Stimulated activated CD4-positive, alpha-beta T cell treated with anti-CD3 and anti-CD28 coated beads, Interleukin-15, amount 100 ng/mL, for 1 hour (primary cell): ENCODE results near the gene TMEM229B.
A peak's percentile ranks its signal among the peaks of the same experiment; 100 is the strongest.
"Not testable (repeated sequence)": the region's sequence is repeated elsewhere in the genome, so short reads cannot be mapped to it uniquely, and the experiment has no call there.

Experiments
- DNase-seq, 2 donors: peaks; one replicate each; pipeline ENCODE4 v3.0.0-alpha.2; 2020; ENCODE audit warnings: low read depth in 1 of 2, low spot score in 1 of 2

TMEM229B gene

DNA sequence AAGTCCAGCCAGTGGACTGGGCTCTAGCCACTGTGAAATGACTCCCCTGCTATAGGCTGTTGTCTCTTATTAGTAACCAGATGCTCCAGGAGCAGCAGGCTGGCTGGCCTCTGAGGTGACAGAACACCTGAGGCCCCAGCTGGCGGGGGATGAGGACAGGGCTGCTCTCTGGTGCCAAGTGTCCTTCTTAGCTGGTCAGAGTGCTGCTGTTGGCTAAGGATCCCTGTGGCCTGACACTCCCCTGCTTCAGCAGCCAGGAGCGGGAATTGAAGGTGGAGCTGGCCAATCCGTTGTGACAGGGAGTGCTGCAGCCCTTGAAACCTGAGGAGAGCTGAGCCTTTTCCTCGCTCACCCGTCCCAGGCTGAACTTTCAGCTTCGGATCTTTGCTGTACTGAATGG, 30.7 kb downstream of the TMEM229B start:
- DNase-seq, result no peak

GRCh38 chr14:67456732-67457131, 31.8 kb downstream of the TMEM229B start:
- no peak for DNase-seq

DNA sequence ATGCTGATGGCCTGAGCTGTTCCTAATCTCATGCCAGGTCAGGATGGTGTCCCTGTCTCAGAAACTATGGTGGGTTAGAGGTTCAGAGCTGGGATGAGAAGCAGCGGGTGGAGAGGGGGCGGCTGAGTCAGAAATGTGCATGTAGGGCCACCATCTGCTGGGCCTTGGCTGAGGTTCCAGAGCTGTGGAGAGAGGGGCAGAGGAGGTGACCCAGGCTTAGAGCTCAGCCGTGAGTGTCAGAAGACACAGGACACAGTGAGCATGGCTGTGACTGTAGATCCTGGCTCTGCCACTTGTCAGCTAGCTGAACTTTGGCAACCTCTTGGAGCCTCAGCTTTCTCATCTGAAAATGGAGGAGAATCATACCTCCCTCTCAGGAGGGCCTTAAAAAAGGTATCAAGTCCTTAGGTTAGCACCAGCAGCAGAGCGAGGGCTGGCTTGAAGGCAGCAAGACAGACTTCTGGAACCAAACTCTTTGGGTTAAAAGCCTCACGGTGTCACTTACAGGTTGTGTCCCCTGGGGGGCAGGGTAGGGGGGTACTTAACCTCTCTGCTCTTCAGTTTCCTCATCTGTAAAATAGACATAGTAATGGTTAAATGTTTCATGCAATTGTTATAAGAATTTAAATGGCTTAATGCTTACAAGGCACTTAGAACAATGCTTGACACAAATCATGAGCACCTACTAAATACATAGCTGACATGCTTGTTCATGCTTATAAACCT, 34.8 kb downstream of the TMEM229B start:
- no peak for DNase-seq

DNA sequence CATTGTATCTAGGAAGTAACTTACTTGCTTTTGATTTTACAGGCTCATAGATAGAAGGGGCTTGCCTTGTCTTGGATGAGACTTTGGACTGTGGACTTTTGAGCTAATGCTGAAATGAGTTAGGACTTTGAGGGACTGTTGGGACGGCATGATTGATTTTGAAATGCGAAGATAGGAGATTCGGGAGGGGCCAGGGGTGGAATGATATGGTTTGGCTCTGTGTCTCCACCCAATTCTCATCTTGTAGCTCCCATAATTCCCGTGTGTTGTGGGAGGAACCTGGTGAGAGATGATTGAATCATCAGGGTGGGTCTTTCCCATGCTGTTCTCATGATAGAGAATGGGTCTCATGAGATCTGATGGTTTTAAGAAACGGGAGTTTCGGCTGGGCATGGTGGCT, 36.9 kb downstream of the TMEM229B start:
- not testable (repeated sequence) for DNase-seq

GRCh38 chr14:67449096-67449495, 39.4 kb downstream of the TMEM229B start:
- no peak for DNase-seq

DNA sequence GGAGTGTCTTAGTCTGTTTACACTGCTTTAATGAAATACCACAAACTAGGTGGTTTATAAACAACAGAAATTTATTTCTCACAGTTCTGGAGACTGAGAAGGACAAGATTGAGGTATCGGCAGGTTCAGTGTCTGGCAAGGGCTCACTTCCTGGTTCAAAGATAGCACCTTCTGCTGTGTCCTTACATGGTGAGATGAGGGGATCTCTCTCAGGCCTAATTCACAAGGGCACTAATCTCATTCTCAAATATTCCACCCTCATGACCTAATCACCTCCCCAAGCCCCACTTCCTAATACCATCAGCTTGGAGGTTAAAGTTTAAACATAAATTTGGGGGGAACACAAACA, 41.5 kb downstream of the TMEM229B start:
- DNase-seq, result no peak

DNA sequence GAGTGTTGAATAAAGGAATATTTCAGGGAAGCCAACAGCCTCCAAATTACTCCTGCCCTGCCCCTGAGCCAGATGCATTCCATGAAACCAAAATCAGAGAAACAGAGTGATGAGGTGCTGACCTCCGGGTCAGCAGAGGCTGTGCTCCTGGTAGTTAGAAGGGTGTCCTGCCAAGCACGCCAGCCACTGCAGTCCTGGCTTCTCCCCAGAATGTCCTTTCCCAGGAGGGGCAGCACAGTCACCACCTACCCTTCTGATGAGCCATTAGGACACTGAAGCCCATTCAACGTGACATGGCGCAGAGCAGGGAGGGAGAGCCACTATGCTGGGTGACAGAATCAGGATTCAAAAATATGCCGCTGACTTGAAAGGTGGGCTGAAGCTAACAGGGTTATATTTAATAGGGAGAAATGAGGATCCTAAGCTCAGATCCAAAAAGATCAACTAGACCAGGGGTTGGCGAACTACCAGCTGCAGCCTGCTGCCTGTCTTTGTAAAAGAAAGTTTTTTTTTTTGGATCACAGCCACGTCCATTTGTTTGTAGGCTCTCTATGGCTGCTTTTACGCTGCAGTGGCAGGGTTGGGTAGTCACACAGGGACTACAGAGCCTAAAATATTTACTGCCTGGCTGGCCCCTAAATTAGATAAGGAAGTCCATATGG, 42.0 kb downstream of the TMEM229B start:
- no peak for DNase-seq

DNA sequence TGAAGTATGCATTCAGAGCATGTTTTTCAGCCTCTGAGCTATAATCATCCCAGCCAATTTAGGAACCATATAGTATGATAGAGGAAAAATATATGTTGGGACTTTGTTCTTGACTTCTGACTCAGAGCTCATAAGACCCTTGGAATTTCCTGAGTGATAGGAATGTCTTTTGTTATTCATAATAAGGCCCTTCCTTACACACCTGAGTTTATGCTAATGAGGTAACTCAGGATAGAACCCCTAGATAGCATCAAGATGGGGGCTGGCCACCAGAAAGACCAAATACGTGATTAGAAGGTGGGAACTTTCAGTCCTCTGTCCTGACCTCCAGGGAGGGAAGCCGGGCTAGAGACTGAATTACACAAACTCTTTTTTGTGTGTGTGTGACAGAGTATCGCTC, 44.1 kb downstream of the TMEM229B start:
- no peak for DNase-seq

- no peak for DNase-seq
Observed at GRCh38 chr14:67442139-67442906, 46.2 kb downstream of the TMEM229B start.

DNA sequence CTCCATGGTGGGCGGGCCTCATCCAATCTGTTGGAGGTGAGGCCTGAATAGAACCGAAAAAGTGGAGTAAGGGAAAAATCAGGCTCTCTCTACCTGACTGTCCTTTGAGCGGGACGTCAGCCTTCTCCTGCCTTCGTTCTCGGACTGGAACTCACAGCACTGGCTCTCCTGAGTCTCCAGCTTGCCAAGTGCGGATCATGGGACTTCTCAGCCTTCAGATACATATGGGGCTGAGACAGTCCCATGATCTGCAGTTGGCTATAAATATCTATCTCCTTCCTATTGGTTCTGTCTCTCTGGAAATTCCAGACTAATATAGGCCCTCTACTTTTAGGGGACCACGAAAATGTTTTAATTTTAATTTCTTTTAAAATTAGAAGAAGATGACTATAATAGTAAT, 46.8 kb downstream of the TMEM229B start:
- no peak for DNase-seq

DNA sequence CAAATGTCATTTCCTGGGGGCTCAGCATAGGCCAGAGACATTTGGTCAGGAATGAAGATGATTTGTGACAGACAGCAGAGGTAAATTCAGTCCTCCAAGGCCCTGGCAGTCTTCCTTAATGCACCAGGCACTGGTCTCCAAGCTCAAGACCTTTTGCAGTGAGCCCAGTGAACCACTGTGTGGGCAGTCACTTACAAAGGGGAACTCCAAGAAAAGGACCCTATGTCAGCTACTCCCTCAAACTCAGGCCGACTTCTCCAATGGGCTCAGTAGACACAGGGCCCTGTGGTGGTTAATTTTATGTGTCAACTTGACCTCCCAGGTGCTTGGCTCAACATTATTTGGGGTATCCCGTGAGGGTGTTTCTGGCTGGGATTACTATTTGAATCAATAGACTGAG, 47.3 kb downstream of the TMEM229B start:
- no peak for DNase-seq

GRCh38 chr14:67440513-67440912, 48.0 kb downstream of the TMEM229B start:
- DNase-seq, result no peak

DNA sequence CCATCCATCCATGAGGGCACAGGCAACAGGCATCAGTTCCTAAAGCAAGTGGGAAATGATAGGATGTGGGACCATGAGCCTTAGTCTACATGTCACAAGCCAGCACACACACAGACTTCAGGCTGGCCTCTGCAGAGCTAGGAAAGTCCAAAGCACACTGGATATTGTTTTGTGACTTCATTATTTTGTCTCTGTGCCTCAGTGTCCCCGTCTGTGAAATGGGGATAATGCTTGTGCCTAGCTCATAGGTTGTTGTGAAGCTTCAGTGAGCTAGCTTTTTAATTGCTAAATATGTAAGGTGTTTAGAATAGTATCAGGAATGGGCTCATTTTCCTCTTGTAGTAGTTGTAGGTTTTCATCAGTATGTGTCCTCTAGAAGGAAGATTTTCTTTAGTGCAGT, 49.6 kb downstream of the TMEM229B start:
- no peak for DNase-seq

- DNase-seq, result no peak
Observed at GRCh38 chr14:67436006-67436866, 52.3 kb downstream of the TMEM229B start.

DNA sequence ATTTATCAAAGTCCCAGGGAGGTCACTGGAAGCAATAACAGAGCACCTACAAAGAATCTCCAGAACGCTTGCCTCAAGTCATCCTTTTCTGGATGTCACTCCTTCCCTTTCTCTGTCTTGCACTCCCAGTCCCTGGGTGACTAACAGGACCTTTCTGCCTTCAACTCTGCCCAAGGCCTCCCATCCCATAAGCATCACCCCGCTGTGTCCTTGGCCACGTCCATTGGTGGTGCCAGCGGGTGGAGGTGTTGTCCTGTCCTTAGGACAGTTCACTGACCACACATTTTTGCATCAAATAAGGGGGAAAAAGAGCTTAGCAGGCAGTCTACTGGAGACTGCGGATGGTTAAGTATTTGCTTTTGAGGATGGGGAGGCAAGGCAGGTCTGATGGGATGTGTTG, 52.9 kb downstream of the TMEM229B start:
- DNase-seq, result no peak

- DNase-seq, result no peak
Observed at GRCh38 chr14:67432050-67432564, 56.4 kb downstream of the TMEM229B start.

DNA sequence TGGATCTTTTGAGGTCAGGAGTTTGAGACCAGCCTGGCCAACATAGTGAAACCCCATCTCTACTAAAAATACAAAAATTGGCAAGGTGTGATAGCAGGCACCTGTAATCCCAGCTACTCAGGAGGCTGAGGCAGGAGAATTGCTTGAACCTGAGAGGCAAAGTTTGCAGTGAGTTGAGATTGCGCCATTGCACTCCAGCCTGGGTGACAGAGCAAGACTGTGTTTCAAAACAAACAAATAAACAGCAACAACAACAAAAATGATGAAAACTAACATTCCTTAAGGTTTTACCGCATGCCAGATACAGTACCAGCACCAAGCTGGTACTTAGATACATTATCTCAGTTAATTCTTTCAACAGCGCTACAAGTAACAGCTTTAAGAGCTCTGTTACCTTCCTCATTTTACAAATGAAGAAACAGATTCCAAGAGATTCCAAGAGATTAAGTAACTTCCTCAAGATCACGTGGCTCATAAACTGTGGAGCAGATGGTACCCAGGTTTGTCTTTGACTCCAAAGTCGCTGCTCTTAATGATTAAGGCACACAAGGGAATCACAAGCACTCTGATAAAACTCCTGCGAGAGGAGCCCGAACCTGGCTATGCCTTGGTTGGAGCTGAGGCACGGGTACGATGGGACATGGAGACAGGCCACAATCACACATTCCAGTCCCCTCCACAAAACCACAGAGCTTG, 58.9 kb downstream of the TMEM229B start:
- no peak for DNase-seq

DNA sequence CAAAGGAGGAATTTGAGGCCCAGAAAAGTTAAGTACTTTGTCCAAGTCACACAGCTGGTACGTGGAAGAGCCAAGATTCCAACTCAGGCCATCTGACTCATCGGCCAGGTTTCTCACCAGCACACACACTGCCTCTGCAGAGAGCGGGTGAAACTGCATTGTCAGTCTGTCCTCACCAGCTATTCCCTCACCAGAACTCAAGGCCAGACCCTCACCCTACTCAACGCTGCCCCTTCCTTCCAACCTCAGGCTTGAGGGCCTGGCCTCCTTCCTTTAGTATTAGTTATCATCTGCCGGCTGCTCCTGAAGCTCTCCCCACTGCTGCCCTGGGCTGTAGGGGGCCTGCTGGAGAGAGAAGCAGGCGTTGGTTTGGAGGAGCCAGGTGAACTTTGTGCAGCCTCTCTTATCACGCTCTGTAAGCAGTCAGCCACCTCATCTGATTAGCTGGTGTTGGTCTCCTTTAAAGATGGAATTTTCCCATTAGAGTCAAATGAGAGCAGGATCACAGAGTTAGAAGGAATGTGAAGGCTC, 60.0 kb downstream of the TMEM229B start:
- DNase-seq, result no peak

DNA sequence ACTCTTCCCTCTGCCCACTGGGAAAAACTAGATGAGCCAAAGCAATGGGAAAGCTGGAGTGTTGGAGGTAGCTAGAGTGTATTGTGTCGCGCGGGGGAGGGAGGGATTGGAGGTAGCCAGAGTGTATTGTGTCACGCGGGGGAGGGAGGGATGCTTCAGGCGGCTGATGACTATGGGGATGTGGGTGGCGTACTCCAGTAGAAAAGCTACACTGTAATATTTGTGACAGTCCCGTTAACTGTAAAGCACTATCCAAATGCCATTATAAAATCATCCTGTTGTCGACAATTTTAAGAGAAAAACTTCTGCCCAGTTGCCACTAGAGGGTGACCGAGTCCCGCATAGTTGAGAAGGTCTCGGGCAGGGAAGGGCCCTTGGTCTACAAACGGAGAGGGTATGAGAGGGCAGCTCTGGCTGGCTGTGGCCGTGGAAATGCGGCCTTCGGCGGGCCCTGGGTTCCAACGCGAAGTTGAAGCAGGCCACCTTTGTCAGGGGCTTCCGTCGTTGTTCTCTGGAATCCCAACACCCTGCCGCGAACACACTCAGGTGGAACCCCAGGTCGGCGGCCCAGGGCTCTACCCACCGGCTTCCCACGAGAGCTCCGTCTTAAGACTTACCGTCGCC, 61.4 kb downstream of the TMEM229B start:
- DNase-seq, result peak; percentile 36 to 55

DNA sequence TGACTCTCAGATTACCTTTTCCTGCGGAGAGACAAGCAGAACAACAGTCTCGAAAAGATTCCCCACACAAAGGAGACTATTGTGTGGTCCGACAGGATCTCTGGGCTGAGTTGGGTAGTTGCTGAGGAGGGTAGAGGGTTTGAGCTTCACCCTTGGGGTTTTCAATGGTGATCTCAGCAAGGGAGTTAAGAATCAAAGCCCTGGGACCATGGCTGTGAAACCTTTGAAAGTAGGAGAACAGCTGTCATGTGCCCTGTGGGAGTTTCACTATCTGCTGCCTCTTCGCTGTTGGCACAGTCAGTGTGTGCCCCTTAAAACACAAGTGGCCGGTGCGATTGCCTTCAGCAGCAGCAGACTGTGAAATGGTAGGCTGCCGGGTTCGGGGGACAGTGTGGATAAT, 62.4 kb downstream of the TMEM229B start:
- no peak for DNase-seq
